Activated T-cell treated with anti-CD3 and anti-CD28 coated beads for 48 hours (primary cell): Measurements from ENCODE around the gene UNKL.
A peak's percentile ranks its signal among the peaks of the same experiment; 100 is the strongest.

Experiments used
- DNase-seq: peaks from one replicate; pipeline ENCODE4 v3.0.0-alpha.2; 2020; ENCODE audit warnings: low read depth

Gene UNKL

DNA sequence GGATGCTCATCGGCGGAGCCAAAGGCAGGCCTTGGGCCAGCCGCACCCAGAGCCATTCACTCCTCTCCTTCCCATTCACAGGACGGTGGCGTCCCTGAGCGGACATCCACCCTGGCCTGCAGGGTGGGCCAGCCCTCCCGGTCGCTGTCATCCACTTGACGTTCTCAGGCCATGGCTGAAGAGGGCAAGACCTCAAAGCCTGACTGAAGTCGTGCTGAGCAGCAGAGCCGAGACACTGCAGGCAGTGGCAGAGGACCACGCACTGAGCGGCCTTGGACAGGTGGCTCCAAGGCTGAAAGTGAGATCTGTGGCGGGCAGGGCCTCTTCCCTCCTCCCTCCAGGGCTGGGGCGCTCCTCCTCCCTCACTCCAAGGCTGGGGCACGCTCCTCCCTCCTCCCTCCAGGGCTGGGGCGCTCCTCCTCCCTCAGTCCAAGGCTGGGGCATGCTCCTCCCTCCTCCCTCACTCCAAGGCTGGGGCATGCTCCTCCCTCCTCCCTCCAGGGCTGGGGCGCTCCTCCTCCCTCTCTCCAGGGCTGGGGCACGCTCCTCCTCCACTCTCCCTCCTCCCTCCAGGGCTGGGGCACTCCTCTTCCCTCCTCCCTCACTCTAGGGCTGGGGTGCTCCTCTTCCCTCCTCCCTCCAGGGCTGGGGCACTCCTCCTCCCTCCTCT, 38.6 kb downstream of the UNKL start:
- DNase-seq: no peak

DNA sequence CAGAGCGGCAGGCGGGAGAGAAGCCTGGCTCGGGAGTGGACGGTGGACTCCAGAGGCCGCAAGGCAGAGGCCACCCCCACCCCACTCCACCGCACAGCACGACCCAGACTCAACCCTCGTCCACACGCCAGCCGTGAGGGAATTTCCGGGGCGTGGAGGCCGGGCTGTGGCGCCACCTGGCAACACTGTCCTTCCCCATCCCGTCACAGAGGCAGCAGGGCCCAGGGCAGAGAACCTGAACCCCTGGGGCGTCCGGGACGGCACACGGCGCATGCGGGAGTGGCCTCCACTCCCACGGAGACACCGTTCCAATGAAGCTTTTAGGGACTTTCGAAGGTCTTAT, 39.2 kb downstream of the UNKL start:
- no peak for DNase-seq

DNA sequence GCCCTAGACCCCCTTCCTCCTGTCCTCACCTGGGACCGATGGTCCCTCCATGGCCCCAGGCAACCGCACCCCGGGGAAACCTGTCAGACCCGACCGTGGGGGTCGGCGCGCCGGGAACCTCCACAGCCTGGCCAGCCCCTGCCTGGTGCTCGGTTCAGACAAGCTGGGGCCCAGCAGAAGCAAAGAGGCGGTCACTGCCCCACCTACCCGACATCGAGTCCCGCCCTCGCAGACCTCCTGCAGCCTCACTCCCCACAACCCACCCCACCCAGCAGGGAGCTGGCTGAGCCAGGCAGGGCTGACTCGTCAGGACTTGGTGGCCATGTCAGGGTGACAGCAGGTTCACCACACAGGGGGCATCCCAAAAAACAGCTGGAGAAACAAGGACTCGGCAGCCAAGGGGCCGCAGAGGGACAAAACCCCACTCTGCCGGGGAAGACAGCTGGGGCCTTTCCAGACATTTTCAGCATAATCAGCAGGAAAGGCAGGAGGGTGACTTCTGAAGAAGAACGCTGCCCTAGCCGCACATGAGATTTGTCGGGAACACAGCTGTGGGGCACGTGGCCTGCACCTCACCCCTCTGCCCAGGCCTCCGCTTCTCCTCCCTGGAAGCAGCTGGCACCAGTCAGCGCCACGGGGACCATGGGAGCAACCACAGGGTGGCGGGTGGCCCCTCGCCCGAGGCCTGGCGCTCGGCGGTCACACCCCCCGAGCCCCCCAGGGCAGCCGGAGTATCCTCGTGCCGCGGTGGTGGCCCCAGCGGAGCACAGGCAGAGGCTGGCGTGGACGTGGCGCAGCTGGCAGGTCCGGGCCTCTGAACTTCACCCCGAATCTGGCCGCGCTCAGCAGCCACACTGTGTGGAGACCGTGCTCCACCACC, 39.8 kb downstream of the UNKL start:
- DNase-seq: no peak

DNA sequence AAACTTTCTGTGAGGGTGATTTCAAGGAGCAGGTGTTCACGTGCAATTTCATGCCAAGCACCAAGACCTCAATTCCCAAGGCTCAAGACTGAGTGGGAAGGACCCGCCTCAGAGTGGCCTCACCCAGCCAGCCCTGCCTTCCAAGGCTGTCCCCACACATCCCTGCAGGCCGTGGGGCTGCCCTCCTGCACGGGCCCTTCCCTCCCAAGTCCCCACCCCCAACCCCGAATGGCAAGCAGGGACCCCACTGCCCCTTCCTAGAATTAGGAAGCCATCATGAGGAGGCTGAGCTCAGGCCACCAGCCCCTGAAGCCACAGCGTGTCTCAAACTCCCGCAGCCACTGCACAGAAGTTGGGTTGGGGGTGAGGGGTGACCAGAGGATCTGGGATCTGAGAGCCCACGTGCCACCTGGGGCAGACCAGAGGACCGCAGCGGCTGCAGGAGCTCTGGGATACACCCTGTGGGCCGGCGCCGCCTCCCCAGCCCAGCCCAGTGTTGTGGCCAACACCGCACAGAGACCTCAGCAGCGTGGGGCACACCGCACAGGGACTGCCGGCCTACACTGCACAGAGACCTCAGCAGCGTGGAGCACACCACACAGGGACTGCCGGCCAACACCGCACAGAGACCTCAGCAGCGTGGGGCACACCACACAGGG, 42.1 kb downstream of the UNKL start:
- no peak for DNase-seq

DNA sequence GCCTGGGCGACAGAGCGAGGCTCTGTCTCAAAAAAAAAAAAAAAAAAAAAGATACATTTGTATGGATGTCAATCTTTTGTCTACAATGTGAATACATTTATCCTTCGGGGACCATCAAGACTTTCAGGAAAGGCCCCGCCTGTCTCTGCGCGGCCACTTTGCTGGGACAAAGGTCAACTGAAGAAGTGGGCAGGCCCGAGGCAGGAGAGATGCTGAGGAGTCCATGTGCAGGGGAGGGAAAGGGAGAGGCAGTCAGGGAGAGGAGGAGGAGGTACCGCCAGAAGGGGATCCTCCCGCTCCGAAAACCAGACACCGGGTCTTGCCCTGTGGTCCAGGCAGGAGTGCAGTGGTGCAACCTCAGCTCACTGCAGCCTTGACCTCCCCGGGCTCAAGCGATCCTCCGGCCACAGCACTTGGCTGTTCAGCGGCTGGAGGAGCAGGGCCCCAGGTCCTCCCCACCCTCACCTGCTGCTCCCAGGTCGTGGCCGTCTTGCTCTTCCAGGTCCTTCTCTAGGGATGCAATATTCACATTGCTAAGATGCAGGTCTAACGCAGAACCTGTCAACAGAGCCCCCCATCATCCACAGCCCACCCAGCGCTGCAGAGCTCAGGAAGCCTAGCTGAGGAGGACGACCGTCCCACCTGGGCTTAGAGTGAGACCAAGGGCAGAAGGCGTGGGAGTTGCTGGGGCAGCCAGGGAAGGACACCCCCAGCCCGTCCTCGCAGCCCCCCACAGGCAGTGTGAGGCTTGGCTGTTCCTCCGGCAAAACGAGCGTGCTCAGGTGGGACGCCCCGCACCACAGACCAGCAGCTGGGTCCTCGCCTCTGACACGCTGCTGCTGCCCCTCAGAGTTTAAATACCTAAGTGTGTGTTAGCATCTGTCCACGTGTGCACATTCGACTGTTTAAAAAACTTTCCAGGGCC, 43.2 kb downstream of the UNKL start:
- DNase-seq: no peak

DNA sequence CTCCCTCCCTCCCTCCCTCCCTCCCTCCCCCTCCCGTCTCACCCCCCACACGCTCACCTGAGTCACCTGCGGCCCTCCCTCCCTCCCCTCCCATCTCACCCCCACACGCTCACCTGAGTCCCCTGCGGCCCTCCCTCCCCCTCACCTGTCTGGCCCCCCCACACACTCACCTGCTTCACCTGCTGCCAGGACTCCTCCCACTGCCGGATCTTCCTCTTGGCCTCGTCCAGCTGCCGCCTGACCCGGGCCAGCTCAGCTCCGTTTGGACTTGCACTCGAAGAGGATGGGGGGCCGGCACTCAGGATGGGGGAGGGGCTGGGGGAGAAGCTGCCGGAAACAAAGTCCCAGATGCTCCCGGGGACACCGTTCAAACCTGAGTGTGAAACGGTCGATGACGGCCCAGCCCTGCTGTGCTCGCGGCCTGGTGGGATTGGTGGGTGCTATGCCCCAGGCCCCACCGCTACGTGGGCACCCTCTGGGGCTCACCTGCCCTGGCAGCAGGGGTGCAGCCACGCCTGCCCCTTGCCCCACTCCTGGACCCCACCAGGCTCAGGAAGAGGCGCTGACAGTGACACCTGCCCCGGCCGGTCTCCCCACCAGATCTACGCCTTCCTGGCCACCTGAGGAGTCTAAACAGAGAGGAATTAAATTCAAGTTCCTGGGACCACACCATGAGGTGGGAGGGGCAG, 46.9 kb downstream of the UNKL start:
- no peak for DNase-seq

DNA sequence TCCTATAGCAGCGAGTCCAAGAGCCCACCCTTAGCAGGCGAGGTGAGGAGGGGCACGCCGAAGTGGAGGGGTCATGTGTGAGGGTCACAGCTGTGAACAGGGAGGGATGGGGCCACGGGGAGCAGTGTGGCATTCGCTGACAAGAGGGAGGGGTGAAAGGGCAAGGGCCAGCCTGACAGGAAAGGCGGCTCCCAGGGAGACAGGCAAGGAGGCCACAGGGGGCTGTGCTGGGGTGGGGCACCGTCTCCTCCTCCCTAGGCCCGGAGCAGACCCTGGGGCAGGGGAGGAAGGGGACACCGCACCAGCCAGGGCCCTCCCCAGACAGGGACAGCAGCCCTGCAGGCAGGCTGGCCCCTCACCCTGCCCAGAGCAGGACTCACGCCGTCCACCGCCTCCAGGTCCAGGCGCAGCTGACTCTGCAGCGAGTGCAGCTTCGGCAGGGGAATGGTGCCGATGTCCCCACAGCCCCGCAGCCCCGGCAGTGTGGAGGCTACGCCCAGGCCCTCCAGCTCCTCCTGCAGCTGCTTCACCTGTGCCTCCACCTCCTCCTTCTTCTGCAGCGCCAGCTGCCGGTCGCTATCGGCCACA, 47.7 kb downstream of the UNKL start:
- DNase-seq: no peak

DNA sequence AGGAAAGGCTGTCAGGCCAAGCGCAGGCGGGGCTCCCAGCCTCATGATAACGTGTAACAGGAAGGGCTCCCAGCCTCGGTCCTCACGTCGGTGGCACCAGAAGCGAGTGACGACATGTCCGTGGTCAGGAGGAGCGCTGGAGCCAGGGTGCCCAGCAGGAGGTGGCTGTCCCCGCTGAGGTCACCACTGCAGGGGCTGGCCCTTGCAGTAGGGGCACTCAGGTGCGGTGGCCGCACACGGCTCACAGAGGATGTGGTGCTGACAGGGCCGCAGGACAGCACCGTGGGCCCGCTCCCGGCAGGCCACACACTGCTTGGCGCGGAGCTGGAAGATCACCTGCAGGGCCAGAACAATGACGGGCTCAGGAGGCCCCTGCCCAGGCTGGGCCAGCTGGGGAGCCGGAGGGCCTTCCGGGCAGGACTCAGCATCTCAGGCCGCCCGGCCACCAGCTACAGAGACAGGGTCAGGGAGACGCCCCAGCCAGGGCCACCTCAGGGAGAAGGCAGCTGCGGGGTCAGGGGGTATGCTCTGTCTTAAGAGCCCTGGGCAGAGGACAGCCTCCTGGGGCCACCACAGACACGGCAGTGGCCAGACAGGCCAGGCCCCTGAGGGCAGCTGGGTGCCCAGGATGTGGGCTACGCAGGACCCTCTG, 48.3 kb downstream of the UNKL start:
- no peak for DNase-seq

DNA sequence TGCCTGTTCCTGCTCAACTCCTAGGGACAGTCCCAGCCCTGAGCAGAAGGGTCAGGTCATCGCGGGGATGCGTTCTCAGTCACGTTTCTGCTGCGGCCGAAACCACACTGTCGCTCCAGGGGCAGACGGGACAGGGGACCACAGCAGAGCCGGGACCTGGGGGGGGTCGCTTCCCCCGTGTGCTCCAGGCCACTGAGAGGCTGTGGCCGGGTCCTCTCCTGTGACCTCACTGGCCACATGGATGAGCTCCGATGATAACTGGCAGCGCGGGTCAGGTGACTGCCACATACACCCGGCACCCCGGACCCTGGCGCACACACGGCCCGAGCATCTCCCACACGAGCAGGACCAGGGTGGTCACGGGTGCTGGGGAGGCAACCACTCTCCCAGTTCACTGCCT, 50.0 kb downstream of the UNKL start:
- no peak for DNase-seq

DNA sequence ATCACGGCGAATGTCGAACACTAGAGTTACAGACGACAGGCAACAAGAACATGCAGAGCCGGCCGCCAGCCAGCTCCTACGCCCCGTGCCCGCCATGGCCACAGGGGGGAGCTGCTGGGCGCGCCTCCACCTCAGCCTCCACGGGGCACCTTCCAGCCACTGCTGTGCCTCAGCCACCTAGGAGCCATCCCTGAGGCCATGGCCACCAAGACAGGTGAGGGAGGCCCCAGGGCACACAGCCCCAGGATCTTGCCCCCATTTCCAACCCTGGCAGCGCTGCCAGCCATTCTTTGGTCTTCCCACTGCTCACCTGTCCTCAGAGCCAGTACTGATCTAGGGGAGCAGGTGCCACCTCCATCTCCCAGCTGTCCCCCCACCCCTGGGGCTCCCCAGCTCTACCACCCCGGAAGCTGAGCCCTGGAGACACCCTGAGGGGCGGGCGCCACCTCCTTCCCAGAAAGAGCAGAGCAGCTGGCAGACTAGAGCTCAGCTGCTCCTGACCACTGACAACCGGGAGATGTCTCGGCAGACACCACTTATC, 50.9 kb downstream of the UNKL start:
- DNase-seq: peak; percentile 69

DNA sequence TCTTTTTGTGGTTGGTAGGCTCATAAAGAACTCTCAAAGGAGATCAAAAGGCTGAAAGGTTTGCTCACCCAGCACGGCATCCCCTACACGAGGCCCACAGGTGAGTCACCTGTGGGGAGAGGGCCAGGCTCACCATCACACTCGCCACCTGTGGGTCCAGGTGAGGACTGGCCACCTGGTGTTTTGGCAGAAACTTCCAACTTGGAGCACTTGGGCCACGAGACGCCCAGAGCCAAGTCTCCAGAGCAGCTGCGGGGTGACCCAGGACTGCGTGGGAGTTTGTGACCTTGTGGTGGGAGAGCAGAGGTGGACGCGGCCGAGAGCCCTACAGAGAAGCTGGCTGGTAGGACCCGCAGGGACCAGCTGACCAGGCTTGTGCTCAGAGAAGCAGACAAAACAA, 51.7 kb downstream of the UNKL start:
- no peak for DNase-seq

DNA sequence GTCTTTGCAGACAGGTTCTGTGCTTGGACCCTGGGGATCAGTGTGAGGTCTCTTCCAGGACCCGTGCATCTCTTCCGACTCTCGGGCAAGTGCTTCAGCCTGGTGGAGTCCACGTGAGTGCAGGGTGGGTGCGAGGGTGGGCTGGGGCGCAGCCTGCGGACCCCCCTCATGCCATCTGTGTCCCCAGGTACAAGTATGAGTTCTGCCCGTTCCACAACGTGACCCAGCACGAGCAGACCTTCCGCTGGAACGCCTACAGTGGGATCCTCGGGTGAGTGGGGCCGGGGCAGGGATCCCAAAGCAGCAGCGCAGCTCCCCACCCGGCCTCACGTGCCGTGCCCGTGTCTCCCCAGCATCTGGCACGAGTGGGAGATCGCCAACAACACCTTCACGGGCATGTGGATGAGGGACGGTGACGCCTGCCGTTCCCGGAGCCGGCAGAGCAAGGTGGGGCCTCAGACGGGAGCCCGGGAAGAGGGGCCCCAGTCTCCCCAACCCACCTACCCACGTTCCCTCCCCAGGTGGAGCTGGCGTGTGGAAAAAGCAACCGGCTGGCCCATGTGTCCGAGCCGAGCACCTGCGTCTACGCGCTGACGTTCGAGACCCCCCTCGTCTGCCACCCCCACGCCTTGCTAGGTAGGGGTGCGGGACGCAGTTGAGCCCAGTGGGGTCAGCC, 52.7 kb downstream of the UNKL start:
- no peak for DNase-seq

DNA sequence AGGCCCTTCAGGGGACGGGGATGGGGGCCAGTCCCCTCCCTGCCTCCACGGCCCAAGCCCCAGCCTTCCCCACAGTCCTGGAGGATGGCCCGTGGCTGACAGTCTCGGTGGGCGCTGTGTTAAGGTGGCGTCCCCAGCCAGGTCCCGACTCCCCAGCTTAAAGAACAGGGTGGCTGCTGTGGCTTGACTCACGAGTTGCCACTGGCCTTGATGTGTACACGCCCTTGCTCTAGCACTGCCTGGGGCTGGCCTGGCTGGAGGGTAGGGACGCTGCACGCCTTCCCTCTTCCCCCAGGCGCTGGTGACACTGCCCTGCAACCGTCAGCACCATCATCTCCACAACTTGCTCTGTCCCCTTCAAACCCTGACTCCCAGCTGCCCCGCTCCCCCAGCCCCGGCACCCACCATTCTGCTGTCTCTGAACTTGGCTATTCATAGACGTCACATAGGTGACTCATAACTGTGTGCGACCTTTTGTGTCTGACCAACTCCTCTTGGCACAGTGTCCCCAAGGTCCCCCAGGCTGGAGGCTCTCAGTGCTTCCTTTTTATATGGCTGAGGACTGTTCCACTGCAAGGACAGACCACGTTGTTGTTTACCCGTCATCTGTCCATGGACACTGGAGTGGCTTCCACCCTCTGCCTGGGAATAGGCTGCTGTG, 56.5 kb downstream of the UNKL start:
- no peak for DNase-seq

DNA sequence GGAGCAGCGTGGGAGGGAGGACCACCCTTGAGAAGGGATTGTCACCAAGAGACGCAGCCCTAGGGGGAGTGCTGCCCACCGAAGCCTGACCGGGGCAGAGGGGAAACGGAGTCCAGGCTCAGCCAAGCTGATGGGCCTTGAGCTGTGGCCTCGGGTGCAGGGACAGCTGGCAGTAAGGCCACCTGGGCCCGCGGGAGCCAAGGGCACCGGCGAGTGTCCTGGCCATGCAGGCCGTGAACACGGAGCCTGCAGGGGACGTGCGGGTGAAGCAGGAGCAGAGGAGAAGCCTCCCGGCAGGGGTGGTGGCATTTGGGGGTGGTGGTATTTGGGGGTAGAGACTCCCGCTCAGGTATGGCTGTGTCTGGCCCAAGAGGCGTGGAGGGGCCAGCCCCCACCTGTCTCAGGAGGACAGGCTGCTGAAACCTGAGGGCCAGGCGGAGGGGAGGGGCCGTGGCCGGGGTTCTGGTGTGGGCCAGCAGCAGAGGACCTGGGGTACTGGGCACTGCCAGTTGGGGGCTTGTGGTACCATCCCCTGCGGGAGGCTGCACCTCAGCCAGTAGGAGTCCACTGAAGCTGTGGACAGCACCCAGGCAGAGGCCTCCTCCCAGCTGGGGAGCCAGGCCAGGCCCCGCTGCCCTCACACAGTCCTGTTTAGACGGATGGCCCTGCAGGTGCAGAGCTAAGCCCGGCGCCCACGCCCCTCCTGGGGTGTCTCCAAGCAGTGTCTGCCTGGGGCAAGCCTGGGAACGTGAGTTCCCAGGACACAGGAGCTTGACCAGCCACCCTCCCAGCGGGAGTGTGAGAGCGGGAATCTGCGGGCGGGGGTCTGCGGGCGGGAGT, 58.2 kb downstream of the UNKL start:
- no peak for DNase-seq

DNA sequence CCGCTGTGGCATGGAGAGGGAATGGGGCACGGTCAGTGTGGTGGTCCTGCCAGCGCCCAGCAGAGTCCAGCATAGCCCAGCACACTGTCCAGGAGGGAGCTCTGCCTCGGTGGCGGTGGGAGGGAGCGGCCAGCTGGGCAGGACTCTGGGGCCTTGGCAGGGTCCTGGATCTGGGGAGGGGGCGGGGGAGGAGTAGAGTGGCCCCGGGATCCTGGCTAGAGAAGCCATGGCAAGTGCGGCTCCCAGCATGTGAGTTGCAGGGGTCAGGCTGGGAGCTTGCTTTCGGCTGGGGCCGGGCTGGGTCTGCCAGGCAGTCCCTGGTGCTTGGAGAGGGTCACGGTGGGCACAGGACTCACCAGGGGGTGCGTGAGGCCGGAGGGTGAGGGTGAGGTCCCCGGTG, 58.9 kb downstream of the UNKL start:
- DNase-seq: no peak

DNA sequence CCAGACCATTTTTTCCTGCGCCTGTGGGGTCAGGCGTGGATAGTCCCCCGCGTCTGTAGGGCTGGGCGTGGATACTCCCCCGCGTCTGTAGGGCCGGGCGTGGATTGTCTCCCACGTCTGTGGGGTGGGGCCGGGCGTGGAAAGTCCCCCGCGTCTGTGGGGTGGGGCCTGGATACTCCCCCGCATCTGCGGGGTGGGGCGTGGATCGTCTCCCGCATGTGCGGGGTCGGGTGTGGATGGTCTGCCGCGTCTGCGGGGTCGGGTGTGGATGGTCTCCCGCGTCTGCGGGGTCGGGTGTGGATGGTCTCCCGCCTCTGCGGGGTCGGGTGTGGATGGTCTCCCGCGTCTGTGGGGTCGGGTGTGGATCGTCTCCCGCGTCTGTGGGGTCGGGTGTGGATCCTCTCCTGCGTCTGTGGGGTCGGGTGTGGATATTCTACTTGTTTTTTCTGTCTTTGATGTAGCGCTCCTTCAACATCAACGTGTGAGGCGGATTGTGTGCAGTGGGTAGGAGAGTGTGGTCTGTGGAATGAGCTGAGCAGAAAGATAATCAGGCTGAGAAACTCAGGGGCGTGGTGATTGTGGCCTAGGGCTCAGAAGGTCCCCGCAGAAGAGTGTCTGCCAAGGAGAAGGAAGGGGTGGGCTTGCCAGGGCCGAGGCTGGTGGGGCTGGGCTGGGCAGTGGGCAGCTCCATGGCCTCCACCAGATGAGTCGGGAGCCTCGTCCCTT, 59.5 kb downstream of the UNKL start:
- no peak for DNase-seq

DNA sequence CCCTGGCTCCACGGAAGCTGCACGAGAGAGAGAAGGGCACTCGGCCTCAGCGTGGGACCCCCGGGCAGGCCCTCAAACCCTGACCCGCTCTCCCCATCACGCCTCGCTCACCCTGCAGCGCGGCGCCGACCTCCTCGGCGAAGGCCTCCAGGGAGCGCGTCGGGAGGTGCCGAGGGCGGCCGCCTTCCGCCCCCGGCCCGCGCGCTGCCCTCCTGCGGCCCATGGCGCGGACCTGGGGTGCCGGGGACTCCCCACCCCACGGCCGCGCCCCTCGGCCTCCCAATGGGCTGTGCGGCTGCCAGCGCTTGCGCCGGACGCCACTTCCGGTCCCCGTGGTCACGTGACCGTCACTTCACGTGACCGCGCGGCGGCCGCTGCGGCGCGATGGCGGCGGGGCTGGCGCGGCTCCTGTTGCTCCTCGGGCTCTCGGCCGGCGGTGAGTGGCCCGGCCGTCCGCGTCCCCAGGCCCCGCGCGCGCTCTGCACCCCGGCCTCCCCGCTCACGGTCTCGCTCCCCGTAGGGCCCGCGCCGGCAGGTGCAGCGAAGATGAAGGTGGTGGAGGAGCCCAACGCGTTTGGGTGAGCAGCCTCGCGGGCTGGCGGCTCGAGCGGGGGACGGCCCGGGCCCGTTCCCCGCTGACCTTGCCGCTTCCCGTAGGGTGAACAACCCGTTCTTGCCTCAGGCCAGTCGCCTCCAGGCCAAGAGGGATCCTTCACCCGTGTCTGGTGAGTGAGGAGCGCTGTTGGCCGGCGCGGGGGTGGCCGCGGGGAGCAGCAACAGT, 62.7 kb downstream of the UNKL start, which contains the start of the genes GNPTG and TSR3:
Gene GNPTG (plus strand): TSS at position 350 of the 781 bp plus-strand sequence. CDS start 35 bp downstream, at position 385.
Gene TSR3 (minus strand): TSS at position 297 of the 781 bp plus-strand sequence. CDS start 74 bp downstream, at position 223.
- DNase-seq: peak; percentile 88
